H1 (cell line): Measurements from ENCODE around the gene UGT1A10. TPM values are rescaled to one million over a fixed set of nuclear protein-coding genes. Genes with fewer than 3 reads are reported as not detected.

Experiments
- BACH1 ChIP-seq: IDR thresholded peaks from 2 replicates; pipeline ENCODE4 v1.6.1; 2012; ENCODE audit warnings: low read length, improper control_type of control experiment
- BRCA1 ChIP-seq: IDR thresholded peaks from 2 replicates; pipeline ENCODE4 v1.6.1; 2012; ENCODE audit warnings: low read depth, low read length, improper control_type of control experiment
- CBX8 ChIP-seq: fragments of 300-800, 300-1000 bp; sonication (generic); IDR thresholded peaks from 2 replicates; pipeline ENCODE4 v1.7.1; 2016; ENCODE audit warnings: low read depth, low read length, borderline replicate concordance
- CEBPB ChIP-seq: IDR thresholded peaks from 2 replicates; pipeline ENCODE4 v1.6.1; 2012; ENCODE audit warnings: low read depth, low read length
- CHD2 ChIP-seq: IDR thresholded peaks from 2 replicates; pipeline ENCODE4 v1.6.1; 2012; ENCODE audit warnings: low read length, improper control_type of control experiment
- JUN ChIP-seq: IDR thresholded peaks from 2 replicates; pipeline ENCODE4 v1.6.1; 2011; ENCODE audit warnings: low read depth, mild to moderate bottlenecking, improper control_type of control experiment, low read length
- POU5F1 ChIP-seq: IDR thresholded peaks from 2 replicates; pipeline ENCODE4 v1.6.1; 2011; ENCODE audit warnings: low read depth, mild to moderate bottlenecking, low read length, moderate library complexity
- TBP ChIP-seq: IDR thresholded peaks from 2 replicates; pipeline ENCODE4 v1.6.1; 2011; ENCODE audit warnings: low read depth, low read length, improper control_type of control experiment
- polyA plus RNA-seq, 7 experiments: library from polyadenylated mRNA; depleted of rRNA in 3 of 7; stranded (reverse) in 5 of 7; unstranded in 2 of 7; fragments of >200 nt in 5 of 7; fragments of 200-250 nt in 2 of 7; gene quantifications; 1 replicate in 5 of 7; 2 replicates in 1 of 7; 4 replicates in 1 of 7; pipeline versions ENCODE4 v1.2.1 to v1.2.3, GENCODE V29; 2011 to 2013; ENCODE audit warnings: missing spikeins in 2 of 7, mixed read lengths in 2 of 7
- total RNA-seq: library from RNA; stranded (reverse); fragmentation: NEBNext Ultra II Directional; extraction: Animal tissue kit (Norgen Biotek cat#: 25700); gene quantifications from 2 replicates; pipeline ENCODE4 v1.2.1, GENCODE V29; 2021
- TF ChIP-seq, protein P1 (sequence below): fragments of 300-600 bp; sonication (generic); IDR thresholded peaks from 2 replicates; pipeline ENCODE4 v1.7.1; 2012; ENCODE audit warnings: low read length, moderate library complexity, mild to moderate bottlenecking, inconsistent platforms; ENCODE audit not compliant: insufficient replicate concordance
- TF ChIP-seq, protein P2 (sequence below): IDR thresholded peaks from 2 replicates; pipeline ENCODE4 v1.6.1; 2011; ENCODE audit warnings: low read length, improper control_type of control experiment

Gene UGT1A10
- total and polyA plus RNA-seq, 2 of the 8 experiments (the other 6 are each of a cell fraction or from before 2014, with no cell fraction given) = not detected

DNA sequence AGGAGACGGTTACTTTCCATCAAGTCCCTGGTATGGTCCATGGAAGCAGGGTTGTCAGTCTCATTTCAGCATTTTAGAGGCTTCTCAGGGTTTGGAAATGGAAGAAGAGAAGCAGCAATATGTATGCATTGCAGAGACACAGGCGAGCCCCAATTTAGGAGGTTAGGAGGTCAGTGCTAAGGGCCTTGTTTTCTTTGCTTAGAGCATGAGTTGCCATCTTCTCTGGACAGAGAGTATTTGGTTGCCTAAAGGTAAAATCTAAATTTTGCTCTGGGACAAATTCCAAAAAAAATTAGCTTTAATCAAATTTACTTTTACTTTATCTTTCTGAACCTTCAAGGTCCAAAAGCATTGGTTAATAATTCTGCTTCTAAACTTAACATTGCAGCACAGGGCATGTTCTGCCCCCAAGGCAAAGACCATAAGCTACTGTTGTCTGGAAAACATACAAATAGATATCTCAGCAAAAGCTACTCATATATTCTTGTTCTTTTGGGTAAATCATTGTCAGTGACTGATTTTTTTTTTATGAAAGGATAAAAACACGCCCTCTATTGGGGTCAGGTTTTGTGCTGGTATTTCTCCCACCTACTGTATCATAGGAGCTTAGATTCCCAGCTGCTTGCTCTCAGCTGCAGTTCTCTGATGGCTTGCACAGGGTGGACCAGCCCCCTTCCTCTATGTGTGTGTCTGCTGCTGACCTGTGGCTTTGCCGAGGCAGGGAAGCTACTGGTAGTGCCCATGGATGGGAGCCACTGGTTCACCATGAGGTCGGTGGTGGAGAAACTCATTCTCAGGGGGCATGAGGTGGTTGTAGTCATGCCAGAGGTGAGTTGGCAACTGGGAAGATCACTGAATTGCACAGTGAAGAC, 35.3 kb downstream of the UGT1A10 start, which contains the start of gene UGT1A9 (continued):
- TF ChIP-seq, protein P1, sequence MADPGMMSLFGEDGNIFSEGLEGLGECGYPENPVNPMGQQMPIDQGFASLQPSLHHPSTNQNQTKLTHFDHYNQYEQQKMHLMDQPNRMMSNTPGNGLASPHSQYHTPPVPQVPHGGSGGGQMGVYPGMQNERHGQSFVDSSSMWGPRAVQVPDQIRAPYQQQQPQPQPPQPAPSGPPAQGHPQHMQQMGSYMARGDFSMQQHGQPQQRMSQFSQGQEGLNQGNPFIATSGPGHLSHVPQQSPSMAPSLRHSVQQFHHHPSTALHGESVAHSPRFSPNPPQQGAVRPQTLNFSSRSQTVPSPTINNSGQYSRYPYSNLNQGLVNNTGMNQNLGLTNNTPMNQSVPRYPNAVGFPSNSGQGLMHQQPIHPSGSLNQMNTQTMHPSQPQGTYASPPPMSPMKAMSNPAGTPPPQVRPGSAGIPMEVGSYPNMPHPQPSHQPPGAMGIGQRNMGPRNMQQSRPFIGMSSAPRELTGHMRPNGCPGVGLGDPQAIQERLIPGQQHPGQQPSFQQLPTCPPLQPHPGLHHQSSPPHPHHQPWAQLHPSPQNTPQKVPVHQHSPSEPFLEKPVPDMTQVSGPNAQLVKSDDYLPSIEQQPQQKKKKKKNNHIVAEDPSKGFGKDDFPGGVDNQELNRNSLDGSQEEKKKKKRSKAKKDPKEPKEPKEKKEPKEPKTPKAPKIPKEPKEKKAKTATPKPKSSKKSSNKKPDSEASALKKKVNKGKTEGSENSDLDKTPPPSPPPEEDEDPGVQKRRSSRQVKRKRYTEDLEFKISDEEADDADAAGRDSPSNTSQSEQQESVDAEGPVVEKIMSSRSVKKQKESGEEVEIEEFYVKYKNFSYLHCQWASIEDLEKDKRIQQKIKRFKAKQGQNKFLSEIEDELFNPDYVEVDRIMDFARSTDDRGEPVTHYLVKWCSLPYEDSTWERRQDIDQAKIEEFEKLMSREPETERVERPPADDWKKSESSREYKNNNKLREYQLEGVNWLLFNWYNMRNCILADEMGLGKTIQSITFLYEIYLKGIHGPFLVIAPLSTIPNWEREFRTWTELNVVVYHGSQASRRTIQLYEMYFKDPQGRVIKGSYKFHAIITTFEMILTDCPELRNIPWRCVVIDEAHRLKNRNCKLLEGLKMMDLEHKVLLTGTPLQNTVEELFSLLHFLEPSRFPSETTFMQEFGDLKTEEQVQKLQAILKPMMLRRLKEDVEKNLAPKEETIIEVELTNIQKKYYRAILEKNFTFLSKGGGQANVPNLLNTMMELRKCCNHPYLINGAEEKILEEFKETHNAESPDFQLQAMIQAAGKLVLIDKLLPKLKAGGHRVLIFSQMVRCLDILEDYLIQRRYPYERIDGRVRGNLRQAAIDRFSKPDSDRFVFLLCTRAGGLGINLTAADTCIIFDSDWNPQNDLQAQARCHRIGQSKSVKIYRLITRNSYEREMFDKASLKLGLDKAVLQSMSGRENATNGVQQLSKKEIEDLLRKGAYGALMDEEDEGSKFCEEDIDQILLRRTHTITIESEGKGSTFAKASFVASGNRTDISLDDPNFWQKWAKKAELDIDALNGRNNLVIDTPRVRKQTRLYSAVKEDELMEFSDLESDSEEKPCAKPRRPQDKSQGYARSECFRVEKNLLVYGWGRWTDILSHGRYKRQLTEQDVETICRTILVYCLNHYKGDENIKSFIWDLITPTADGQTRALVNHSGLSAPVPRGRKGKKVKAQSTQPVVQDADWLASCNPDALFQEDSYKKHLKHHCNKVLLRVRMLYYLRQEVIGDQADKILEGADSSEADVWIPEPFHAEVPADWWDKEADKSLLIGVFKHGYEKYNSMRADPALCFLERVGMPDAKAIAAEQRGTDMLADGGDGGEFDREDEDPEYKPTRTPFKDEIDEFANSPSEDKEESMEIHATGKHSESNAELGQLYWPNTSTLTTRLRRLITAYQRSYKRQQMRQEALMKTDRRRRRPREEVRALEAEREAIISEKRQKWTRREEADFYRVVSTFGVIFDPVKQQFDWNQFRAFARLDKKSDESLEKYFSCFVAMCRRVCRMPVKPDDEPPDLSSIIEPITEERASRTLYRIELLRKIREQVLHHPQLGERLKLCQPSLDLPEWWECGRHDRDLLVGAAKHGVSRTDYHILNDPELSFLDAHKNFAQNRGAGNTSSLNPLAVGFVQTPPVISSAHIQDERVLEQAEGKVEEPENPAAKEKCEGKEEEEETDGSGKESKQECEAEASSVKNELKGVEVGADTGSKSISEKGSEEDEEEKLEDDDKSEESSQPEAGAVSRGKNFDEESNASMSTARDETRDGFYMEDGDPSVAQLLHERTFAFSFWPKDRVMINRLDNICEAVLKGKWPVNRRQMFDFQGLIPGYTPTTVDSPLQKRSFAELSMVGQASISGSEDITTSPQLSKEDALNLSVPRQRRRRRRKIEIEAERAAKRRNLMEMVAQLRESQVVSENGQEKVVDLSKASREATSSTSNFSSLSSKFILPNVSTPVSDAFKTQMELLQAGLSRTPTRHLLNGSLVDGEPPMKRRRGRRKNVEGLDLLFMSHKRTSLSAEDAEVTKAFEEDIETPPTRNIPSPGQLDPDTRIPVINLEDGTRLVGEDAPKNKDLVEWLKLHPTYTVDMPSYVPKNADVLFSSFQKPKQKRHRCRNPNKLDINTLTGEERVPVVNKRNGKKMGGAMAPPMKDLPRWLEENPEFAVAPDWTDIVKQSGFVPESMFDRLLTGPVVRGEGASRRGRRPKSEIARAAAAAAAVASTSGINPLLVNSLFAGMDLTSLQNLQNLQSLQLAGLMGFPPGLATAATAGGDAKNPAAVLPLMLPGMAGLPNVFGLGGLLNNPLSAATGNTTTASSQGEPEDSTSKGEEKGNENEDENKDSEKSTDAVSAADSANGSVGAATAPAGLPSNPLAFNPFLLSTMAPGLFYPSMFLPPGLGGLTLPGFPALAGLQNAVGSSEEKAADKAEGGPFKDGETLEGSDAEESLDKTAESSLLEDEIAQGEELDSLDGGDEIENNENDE = no peak
- no peak for TF ChIP-seq CHD2
- TF ChIP-seq POU5F1 = no peak
- TF ChIP-seq TBP = no peak
- TF ChIP-seq JUN = no peak
- TF ChIP-seq CEBPB = no peak
- no peak for TF ChIP-seq BRCA1
- TF ChIP-seq, protein P2, sequence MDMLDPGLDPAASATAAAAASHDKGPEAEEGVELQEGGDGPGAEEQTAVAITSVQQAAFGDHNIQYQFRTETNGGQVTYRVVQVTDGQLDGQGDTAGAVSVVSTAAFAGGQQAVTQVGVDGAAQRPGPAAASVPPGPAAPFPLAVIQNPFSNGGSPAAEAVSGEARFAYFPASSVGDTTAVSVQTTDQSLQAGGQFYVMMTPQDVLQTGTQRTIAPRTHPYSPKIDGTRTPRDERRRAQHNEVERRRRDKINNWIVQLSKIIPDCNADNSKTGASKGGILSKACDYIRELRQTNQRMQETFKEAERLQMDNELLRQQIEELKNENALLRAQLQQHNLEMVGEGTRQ = no peak
- no peak for TF ChIP-seq BACH1
- TF ChIP-seq CBX8 = no peak
